HL-60 (cell line): Measurements from ENCODE around the gene XRCC5.

Source experiments
- DNase-seq, 2 experiments: peaks; one replicate each; pipeline ENCODE4 v3.0.0-alpha.2; 2010 to 2020; ENCODE audit warnings: low read depth in 1 of 2, low spot score in 1 of 2
- H3K27ac ChIP-seq: fragments of 250-450 bp; sonication (Bioruptor Pico); replicated peaks from 2 replicates; pipeline ENCODE4 v1.5.1; 2020; ENCODE audit warnings: mild to moderate bottlenecking, moderate library complexity
- H3K27me3 ChIP-seq: fragments of 250-450 bp; sonication (Bioruptor Pico); 2 replicates; pipeline ENCODE4 v1.5.1; 2021; ENCODE audit warnings: mild to moderate bottlenecking, moderate library complexity; ENCODE audit not compliant: insufficient read depth, poor library complexity, severe bottlenecking
- H3K4me3 ChIP-seq: replicated peaks from 2 replicates; pipeline ENCODE4 v1.5.1; 2011; ENCODE audit warnings: mild to moderate bottlenecking, control low read depth, low read length; ENCODE audit not compliant: insufficient read depth
- CTCF ChIP-seq: IDR thresholded peaks from one replicate; pipeline ENCODE4 v1.5.1; 2011; ENCODE audit warnings: low read length, control low read depth, inconsistent platforms; ENCODE audit not compliant: insufficient read depth
- GABPA ChIP-seq: IDR thresholded peaks from 2 replicates; pipeline ENCODE4 v1.6.1; 2012; ENCODE audit warnings: low read depth
- POLR2AphosphoS5 ChIP-seq: IDR thresholded peaks from 2 replicates; pipeline ENCODE4 v1.6.1; 2012; ENCODE audit warnings: low read depth
- REST ChIP-seq: IDR thresholded peaks from 2 replicates; pipeline ENCODE4 v1.6.1; 2012; ENCODE audit warnings: low read depth; ENCODE audit not compliant: insufficient replicate concordance
- SPI1 ChIP-seq: IDR thresholded peaks from 2 replicates; pipeline ENCODE4 v1.6.1; 2012; ENCODE audit warnings: low read depth, mild to moderate bottlenecking, borderline replicate concordance

The XRCC5 gene

GRCh38 chr2:216156822-216157221, 47.7 kb downstream of the XRCC5 start:
- no peak for DNase-seq

GRCh38 chr2:216159144-216159543, 50.0 kb downstream of the XRCC5 start:
- H3K27me3 ChIP-seq: no peaks in the 10 kb centered on the region
- no peak overlapping the region for H3K27ac ChIP-seq
- no peak for DNase-seq
- no peak overlapping the region for H3K4me3 ChIP-seq
- TF ChIP-seq POLR2AphosphoS5: no peak
- no peak for TF ChIP-seq CTCF
- no peak for TF ChIP-seq GABPA
- no peak for TF ChIP-seq REST
- no peak for TF ChIP-seq SPI1

More at GRCh38 chr2:216156822-216157221, 47.7 kb downstream of the XRCC5 start:
- TF ChIP-seq CTCF: no peak
- TF ChIP-seq SPI1: no peak
- TF ChIP-seq REST: no peak
- TF ChIP-seq GABPA: no peak
- no peak for TF ChIP-seq POLR2AphosphoS5
- Histone ChIP-seq H3K4me3 (no peak overlapping the region), H3K27me3 (no peaks in the 10 kb centered on the region), H3K27ac (no peak overlapping the region)

GRCh38 chr2:216159646-216160045, 50.5 kb downstream of the XRCC5 start:
- Histone ChIP-seq H3K4me3 (no peak overlapping the region), H3K27me3 (no peaks in the 10 kb centered on the region), H3K27ac (no peak overlapping the region)
- TF ChIP-seq POLR2AphosphoS5 (no peak), GABPA (no peak), REST (no peak), CTCF (no peak), SPI1 (no peak)
- DNase-seq: no peak
